NCI-H146 treated with DMSO at 0.1 percent for 48 hours (cell line): ENCODE results near the gene NDFIP2.

Experiments used
- DNase-seq: peaks from one replicate; lab custom pipeline; 2025; ENCODE audit not compliant: unreplicated experiment; lab: John Stamatoyannopoulos, UW

The NDFIP2 gene

GRCh38 chr13:79492918-79493594 lies 12.1 kb downstream of the NDFIP2 start:
- no peak for DNase-seq

- no peak for DNase-seq
Observed at GRCh38 chr13:79496188-79496587, 15.2 kb downstream of the NDFIP2 start.

GRCh38 chr13:79497064-79497463 lies 16.1 kb downstream of the NDFIP2 start:
- no peak for DNase-seq

- no peak for DNase-seq
Observed at GRCh38 chr13:79497852-79498251, 16.9 kb downstream of the NDFIP2 start.

GRCh38 chr13:79500829-79501228 lies 19.9 kb downstream of the NDFIP2 start:
- DNase-seq, result no peak

- DNase-seq, result no peak
Observed at GRCh38 chr13:79501538-79502232, 20.7 kb downstream of the NDFIP2 start.

GRCh38 chr13:79502859-79503468 lies 22.0 kb downstream of the NDFIP2 start:
- no peak for DNase-seq

GRCh38 chr13:79503473-79504017 lies 22.6 kb downstream of the NDFIP2 start:
- DNase-seq, result no peak

GRCh38 chr13:79508224-79508961 lies 27.4 kb downstream of the NDFIP2 start:
- no peak for DNase-seq

GRCh38 chr13:79511611-79512010 lies 30.7 kb downstream of the NDFIP2 start:
- DNase-seq, result no peak

GRCh38 chr13:79512950-79513349 lies 32.0 kb downstream of the NDFIP2 start:
- DNase-seq, result no peak

GRCh38 chr13:79516595-79516994 lies 35.6 kb downstream of the NDFIP2 start:
- no peak for DNase-seq

GRCh38 chr13:79519255-79519654 lies 38.3 kb downstream of the NDFIP2 start:
- DNase-seq, result no peak

GRCh38 chr13:79522583-79522982 lies 41.6 kb downstream of the NDFIP2 start:
- no peak for DNase-seq

GRCh38 chr13:79525064-79525857 lies 44.3 kb downstream of the NDFIP2 start:
- no peak for DNase-seq

- no peak for DNase-seq
Observed at GRCh38 chr13:79527698-79528097, 46.7 kb downstream of the NDFIP2 start.

GRCh38 chr13:79528356-79528755 lies 47.4 kb downstream of the NDFIP2 start:
- DNase-seq, result no peak

GRCh38 chr13:79528759-79529191 lies 47.8 kb downstream of the NDFIP2 start:
- DNase-seq, result no peak

GRCh38 chr13:79529817-79530216 lies 48.9 kb downstream of the NDFIP2 start:
- no peak for DNase-seq

- no peak for DNase-seq
Observed at GRCh38 chr13:79530270-79530669, 49.3 kb downstream of the NDFIP2 start.
